ENCODE measurements around the gene PTPRZ1.

Gene PTPRZ1

GRCh38 chr7:122055073-122055472 lies 182.1 kb downstream of the PTPRZ1 start:
- no peak for DNase-seq (ENCODE audit: low spot score)

DNA sequence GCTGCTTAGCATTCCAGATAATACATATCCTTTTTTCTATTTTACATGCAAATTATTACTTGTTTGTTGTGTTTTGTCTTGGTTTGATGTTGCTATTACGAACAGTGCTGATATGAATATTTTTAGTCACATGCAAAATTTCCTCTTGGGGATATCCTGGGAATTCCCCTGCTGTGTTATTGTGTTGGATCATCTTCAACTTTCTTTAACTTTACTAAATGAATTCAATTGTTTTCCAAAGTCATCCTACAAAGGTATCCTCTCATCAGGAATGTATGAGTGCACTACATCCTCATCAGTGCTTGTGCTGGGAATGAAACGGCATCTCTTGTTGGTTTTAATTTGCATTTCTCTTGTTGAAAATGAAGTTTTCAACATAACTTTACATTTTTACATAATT lies 184.0 kb downstream of the PTPRZ1 start:
- no peak for DNase-seq (ENCODE audit: low spot score)

GRCh38 chr7:122059542-122059941 lies 186.6 kb downstream of the PTPRZ1 start:
- DNase-seq (ENCODE audit: low spot score) = peak; percentile 66

DNA sequence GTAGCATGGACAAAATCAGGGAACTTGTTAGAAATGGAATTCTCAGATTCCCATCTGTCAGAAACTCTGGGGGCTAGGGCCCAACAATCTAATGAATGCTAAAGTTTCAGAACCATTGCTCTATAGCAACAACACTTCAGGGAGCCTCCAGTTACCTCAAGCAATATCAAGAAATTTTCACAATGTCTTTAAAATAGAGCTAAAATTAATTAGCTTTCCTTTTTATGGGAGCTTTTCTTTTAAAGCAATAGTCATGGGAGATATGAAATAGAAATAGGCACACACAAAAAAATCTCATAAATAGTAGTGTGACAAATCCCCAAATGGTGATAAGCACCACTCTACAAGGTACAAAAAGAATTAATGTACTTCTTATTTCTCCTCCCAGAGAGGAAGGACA lies 190.2 kb downstream of the PTPRZ1 start:
- no peak for DNase-seq (ENCODE audit: low spot score)

DNA sequence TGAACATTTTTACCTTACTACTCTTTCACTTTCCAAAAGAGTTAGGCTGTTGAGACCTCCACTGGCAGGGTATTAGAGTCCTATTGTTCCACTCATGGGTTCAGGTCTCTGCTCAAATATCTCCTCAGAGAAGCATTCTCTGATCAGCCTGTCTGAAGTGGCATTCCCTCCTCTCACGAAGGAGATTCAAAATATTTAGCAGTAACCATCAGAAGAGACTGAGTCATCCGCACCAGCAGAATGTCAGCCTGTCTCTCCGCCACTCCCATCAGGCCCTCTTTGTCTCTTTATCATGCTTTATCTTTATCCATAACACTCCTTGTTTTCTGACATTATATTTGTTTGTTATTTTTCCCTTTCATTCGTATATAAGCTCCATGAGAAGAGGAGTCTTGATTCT lies 192.0 kb downstream of the PTPRZ1 start:
- peak; percentile 40 for DNase-seq (ENCODE audit: low spot score)

DNA sequence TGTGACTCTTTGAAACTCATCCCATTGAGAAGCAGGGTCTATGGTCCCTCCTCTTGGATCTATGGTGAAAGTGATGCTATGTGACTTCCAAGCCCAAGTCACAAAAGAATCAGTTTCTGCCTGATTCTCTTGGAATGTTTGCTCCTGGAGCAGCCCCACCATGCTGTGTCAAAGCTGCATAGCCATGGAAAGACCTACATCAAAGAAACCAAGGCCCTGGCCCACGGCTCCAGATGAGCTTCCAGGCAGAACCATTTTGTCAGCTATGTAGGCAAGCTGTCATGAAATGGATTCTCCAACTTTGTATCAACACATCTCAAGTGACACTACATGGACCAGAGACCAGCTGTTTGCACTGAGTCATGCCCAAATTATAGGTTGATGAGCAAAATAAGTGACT lies 194.1 kb downstream of the PTPRZ1 start:
- no peak for DNase-seq (ENCODE audit: low spot score)

DNA sequence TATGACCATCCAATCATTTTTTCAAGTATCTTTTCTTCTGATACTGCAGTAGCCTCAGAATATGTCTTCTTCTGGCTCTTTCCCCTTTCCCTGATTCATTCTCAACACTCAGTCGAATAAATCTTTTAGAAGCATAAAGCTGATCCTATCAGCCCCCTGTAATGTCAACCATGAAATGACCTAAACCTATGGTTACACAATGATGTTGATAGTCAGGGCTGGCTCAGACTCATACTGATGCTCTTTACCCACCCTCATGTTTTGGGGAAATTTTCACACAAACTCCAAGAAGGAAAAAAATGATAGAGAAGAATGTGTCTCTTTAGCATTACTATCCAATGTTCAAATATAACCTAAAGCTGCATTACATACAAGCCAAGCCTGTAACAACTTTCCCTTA lies 195.1 kb downstream of the PTPRZ1 start:
- DNase-seq (ENCODE audit: low spot score) = no peak

DNA sequence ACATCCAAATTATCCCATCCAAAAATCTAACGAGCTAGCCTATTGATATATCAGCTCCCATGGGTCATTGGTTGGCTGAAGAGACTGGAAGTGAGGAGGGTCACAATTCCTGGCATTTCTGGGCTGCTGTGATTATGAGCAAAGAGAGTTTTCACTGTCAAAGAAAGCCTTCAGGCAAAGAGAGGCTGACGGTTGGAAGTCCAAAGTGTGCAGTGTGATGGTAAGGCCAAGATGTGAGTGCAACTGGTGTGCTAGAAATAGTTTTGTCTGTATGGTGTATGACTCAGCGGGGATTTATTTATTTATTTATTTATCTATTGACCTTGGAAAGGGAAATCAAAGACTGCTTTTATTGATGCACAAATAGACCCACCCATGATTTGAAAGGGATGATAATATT lies 196.0 kb downstream of the PTPRZ1 start:
- peak; percentile 14 for DNase-seq (ENCODE audit: low spot score)

DNA sequence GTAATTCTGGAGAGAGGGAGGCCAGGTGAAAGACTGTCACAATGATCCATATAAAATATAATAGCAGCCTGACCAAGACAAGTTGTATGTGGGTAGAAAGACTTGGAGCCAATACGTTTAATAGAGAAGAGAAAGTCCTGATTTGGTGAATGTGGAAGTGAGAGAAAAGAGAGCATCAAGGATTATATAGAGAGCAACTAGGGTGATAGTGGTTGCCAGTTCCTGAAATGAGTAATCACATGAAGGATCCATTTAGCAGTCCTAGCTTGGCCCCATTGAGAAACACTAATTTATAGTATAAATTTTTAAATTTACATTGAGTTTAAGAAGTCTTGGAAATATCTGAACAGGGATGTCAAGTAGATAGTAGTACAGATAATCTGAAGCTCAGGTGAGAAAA lies 197.1 kb downstream of the PTPRZ1 start:
- no peak for DNase-seq (ENCODE audit: low spot score)

GRCh38 chr7:122070834-122071233 lies 197.9 kb downstream of the PTPRZ1 start:
- no peak for DNase-seq (ENCODE audit: low spot score)

DNA sequence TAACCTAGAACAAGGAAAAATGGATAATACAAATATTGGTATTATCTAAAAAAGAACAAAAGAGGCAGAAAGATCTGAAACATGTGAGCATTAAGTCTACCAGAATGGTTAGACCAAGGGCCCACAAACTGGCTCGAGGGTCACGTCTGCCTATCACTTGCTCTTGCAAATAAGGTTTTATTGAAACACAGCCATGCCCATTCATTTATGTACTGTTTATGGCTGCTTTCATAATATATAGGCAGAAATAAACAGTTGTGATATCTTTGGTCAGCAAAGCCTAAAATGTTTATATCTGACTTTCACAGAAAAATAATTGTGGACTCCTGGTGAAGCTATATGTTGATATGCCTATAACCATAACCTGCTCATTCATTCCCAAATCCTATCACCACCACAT lies 199.3 kb downstream of the PTPRZ1 start:
- DNase-seq (ENCODE audit: low spot score) = no peak

GRCh38 chr7:122072924-122073599 lies 200.1 kb downstream of the PTPRZ1 start:
- no peak for DNase-seq (ENCODE audit: low spot score)

GRCh38 chr7:122073635-122074034 lies 200.7 kb downstream of the PTPRZ1 start:
- no peak for DNase-seq (ENCODE audit: low spot score)

- DNase-seq (ENCODE audit: low spot score) = no peak
Measured at GRCh38 chr7:122082160-122082559, 209.2 kb downstream of the PTPRZ1 start.

- DNase-seq (ENCODE audit: low spot score) = no peak
Measured at GRCh38 chr7:122082670-122083069, 209.7 kb downstream of the PTPRZ1 start.

DNA sequence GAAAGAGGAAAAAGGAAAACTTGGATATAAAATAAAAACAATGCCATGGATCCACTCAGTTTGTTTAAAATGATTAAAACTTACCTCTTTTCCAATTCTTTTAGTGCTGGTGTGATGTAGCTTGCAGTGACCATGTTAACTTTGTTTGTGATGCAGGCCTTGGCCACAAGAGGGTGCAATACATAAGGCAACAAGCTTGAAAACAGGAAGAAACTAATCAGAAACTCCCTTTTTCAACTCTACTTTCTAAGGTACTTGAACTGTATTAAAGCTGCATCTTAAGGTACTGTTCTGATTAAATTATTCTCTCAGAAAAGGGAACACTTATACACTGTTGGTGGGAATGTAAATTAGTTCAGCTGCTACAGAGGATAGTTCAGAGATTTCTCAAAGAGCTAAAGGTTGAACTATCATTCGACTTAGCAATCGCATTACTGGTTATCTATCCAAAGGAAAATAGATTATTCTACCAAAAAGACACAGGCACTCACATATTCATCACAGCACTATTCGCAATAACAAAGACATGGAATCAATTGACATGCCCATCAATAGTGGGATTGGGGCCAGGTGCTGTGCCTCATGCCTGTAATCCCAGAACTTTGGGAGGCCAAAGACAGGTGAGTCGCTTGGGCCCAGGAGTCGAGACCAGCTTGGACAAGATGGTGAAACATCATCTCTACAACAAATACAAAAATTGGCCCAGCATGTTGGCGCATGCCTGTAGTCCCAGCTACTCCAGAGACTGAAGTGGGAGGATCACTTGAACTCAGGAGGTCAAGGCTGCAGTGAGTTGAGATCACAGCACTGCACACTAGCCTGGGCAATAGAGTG lies 220.2 kb downstream of the PTPRZ1 start:
- peak; percentile 73 for DNase-seq (ENCODE audit: low spot score)

DNA sequence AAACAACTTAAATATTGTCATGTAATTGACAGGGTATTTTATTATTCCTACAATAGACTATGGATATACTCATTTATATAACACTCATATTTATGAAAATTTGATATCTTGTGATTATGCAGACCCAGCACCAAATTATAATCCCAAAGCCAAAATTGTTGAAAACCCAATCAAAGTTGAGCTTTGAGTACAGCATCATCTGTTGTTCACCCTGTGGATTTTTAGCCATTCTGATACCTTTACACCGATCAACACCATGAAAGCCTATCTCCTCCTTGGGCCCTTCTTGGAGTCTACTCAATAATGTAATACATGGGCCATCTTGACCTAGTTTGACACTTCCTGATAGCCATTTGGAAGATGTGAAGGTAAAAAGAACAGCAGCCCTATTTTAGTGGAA lies 221.6 kb downstream of the PTPRZ1 start:
- no peak for DNase-seq (ENCODE audit: low spot score)

GRCh38 chr7:122095642-122096041 lies 222.7 kb downstream of the PTPRZ1 start:
- DNase-seq (ENCODE audit: low spot score) = no peak

- no peak for DNase-seq (ENCODE audit: low spot score)
Measured at GRCh38 chr7:122100021-122100420, 227.1 kb downstream of the PTPRZ1 start.

DNA sequence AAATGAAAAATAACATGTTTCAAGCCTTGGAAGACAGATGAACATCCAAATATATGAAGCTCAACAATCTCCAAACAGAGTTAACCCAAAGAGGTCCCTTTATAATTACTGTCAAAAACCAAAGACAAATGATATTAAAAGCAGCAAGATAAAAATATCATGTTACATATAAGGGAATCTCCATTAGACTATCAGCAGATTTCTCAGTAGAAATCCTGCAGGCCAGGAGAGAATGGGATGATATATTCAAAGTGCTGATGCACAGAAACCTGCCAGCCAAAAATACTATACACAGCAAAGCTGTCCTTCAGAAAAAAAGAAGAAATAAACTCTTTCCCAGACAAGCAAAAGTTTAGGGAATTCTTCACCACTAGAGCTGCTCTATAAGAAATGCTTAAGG lies 230.1 kb downstream of the PTPRZ1 start:
- no peak for DNase-seq (ENCODE audit: low spot score)

Data from COLO829 (cell line).